ENCODE results near the gene LRRIQ4.

Gene LRRIQ4

DNA sequence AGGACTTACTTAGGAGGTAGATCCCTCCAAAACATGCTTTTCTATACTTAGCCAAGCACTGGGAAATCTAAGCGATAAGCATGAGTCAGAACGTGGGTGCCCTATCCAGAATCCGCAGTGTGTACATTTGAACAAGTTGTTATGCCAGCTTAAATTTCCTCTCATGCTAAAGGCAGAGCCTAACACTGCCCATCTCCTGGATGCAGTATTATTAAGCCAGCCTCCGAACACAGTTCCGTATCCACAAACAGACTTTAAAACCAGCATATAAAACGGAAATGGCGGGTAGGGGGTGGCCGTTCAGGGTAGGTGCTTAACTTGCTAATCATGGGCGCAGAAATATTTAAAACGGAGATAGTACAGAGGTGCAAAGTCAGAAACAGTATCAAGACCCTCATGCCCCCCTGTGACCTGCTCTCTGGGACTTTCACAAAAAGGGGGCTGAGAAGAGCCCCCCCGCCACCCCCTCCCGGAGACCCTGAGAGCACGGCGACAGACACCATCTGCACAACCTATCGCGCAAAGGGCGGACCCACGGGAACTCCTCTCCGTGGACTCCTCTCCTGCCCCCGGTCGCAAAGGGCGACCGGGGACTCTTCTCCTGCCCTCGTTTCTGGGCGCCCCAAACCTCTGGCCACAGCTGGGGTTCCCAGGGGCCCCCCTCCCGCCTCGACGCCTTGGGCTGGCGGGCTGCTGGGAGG is 889 bp upstream of the LRRIQ4 start:
- FAIRE-seq: no peak

DNA sequence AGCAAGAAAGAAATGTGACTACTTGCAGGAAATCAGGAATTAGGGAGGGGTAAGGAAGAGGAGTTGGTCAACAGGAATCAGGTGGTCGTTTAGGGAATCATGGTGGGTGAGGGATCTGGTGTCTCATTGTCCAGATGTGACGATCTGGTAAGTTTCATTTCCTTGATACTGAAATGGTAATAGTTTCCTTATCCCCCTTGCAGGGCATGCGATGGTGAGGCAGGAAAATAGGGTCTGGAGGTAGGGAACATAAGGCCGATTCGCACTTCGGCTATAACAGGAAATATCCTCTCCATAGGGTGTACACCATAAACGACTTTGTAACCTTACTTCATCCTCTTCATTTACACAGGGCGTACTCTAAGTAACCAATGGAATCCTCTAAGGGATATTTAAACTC is 608 bp downstream of the LRRIQ4 start:
- FAIRE-seq: no peak

DNA sequence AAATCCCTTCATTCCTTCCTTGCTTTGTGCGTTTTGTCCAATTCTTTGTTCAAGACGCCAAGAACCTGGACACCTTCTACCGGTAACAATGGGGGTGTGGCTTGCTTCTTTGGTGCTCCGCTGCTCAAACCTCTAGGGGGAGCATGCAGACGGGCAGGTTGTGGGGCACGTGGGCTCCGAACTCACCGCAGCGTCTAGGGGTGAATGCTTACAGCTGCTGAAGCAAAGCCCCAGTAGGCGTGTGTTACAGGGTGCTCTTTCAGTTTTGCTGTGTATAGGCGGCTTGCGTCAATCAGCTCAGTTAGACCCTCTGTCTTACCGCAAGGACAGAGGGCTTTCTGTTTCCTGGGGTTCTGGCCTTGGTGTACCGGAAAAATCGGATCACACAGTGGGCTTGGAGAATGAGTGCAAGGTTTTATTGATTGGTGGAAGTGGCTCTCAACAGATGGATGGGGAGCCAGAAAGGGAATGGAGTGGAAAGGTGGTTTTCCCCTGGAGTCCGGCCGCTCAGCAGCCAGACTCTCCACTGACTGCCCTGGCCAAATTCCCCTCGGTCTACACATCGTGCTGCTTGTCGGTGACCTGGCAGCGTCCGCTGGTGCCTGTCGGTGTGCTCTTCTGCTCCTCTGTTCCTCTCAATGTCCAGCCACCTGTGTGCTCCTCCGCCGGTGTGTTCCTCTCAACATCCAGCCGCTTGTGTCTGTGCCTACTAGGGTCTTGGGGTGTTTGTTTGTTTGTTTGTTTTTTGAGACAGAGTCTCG is 1.3 kb downstream of the LRRIQ4 start:
- no peak for FAIRE-seq

GRCh38 chr3:169815590-169816150 is 3.0 kb downstream of the LRRIQ4 start:
- no peak for FAIRE-seq

- FAIRE-seq: no peak
These were observed 5.6 kb downstream of the LRRIQ4 start for GRCh38 chr3:169818316-169818715.

GRCh38 chr3:169822091-169822490 is 9.4 kb downstream of the LRRIQ4 start:
- FAIRE-seq: no peak

DNA sequence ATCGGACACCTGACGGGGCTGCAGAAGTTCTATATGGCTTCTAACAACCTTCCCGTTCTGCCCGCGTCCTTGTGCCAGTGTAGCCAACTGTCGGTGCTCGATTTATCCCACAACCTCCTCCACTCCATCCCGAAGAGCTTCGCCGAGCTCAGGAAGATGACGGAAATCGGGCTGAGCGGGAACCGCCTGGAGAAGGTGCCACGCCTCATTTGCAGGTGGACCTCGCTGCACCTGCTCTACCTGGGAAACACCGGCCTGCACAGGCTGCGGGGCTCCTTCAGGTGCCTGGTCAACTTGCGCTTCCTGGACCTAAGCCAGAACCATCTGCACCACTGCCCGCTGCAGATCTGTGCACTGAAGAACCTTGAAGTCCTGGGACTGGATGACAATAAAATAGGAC is 9.9 kb downstream of the LRRIQ4 start:
- FAIRE-seq: no peak

GRCh38 chr3:169822983-169823382 is 10.3 kb downstream of the LRRIQ4 start:
- FAIRE-seq: no peak

DNA sequence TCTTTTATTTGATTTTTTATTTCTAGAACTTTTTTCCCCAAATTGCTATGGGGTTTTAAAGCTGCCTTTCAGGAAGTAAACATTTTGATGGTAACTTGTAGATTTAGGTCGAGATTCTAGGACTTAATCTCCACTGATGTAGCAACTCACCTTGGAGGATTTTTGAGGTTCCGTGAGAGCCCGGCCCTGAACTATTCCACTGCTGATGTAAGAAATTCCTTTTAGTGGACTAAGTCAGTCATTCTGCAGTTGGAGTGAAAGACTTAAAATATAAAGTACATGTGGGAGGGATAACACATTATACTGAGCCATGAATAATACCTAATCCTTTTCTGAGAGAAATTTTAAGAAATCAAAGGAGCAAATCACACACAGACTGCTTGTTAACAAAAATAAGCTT is 12.6 kb downstream of the LRRIQ4 start:
- FAIRE-seq: no peak

- FAIRE-seq: no peak
These were observed 15.0 kb downstream of the LRRIQ4 start for GRCh38 chr3:169827712-169828111.

DNA sequence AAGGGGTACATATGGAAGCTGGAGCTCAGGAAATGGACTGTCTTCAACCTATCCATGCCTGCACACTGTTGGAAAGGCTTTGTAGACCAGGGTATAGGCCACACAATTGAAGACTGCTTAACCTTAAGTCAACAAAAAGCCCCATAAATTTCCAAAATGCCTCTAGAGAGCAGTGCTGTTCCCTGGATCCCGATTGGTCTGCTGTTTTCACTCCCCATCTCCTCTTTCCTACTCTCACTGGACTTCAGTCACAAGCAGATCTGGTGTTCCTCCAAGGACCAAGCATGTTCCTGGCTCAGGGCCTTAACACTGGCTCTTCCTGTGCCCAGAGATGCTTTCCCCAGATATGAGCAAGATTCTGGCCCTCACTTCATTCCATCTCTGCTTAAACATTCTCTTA is 22.9 kb downstream of the LRRIQ4 start:
- FAIRE-seq: no peak

- FAIRE-seq: no peak
These were observed 23.6 kb downstream of the LRRIQ4 start for GRCh38 chr3:169836078-169836941.

GRCh38 chr3:169836942-169837275 is 24.2 kb downstream of the LRRIQ4 start:
- FAIRE-seq: no peak

- no peak for FAIRE-seq
These were observed 25.9 kb downstream of the LRRIQ4 start for GRCh38 chr3:169838511-169839030.

DNA sequence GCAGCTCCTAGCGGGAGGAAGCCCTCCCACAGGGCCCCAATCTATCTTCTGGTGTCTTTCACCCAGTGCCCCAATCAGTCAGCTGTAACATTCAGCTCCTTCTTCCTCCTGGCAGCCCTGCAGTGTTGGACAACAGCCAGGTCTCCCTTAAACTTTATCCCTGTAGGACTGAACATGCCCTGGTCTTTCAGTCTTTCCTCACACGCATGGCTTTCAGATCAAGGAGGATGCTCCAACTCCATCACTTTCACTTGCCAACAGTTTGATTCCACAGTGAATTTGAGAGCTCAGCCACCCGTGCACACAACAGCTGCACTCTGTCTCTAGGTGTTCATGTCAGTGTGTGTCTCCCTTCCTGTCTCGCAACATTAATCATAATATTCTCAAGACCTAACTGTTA is 28.5 kb downstream of the LRRIQ4 start:
- FAIRE-seq: no peak

- no peak for FAIRE-seq
These were observed 30.3 kb downstream of the LRRIQ4 start for GRCh38 chr3:169842960-169843359.

DNA sequence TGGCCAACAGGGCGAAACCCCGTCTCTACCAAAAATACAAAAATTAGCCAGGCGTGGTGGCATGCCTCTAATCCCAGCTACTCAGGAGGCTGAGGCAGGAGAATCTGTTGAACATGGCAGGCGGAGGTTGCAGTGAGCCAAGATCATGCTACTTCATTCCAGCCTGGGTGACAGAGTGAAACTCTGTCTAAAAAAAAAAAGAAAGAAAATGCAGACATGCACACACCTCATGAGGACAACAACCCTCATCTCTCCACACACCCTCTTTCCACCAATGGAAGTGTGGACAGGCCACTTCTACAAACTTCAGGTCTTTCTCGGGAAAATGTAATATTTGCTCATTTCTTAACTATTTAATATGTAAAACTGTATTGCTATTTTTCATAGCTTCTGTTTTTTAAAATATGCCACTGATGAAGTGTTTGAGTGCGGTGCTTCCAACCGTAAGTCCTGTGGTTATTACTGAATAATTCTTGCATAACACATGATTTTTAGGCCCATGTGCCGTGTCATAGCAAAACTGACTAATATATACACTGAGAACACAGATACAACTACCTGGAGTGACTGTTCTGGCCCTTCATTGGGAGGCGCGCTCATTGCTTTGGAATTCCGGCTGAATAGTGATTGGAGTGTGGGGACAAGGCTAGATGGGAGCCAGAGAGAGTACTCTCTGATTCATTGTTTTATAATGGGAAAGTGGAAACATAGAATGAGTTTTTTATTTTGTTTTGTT is 34.0 kb downstream of the LRRIQ4 start:
- no peak for FAIRE-seq

- FAIRE-seq: no peak
These were observed 35.2 kb downstream of the LRRIQ4 start for GRCh38 chr3:169847896-169848295.

DNA sequence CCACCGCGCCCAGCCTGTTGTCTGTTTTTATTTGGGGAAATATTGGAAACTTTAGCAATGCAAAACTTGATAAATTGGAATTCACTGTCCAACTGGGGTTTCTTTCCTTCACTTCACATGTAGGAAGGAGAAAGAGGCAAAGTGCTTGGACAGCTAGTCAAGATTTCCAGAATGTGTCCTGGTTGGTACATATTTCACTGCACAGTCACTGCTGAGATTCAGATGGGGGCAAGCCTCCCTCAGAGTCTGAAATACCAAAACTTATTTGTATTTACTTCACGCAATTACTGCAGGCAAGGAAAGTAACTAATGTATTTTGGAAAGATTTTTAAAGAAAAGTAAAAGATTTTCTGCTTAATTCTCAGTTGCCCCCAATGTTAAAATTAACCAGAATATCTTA is 36.1 kb downstream of the LRRIQ4 start:
- no peak for FAIRE-seq

DNA sequence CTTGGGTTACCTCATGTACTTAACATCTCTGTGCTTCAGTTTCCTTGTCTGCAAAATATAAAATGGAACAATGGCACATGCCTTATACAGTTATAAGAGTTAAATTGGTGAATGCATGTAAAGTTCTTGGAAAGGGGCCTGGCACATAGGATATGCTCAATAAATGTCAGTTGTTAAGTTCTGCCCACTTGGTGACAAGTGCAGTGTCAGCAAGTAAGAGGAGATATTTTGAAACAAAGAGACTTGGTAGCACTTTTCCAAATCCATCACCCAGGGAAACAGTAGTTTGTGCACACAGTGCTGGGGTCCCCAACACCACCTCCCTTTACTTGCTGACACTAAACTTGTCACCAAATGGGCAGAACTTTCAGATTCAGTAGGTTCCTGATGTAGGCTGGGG is 37.9 kb downstream of the LRRIQ4 start:
- no peak for FAIRE-seq

DNA sequence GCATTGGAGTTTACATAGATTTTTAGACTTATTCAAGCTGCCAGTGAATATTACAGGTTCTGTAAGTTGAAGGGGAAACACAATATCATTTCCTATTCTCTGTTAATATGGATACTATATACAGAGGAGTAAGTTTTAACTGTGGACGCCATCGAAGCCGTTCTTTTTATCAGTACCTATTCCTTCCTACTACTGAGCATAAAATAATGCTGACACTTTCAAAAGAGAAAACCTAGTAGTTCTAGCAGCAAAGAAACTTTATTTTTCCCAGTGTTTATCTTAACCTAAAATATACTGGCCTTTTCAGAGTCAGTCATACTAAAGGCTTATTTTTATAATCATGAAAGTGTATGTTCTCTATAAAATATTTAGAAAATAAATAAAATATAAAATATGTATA is 42.8 kb downstream of the LRRIQ4 start:
- no peak for FAIRE-seq

- no peak for FAIRE-seq
These were observed 45.1 kb downstream of the LRRIQ4 start for GRCh38 chr3:169857811-169858210.
